NCI-H128 (cell line): ENCODE measurements around the gene TP53I13.
"Not testable (repeated sequence)": the region's sequence is repeated elsewhere in the genome, so short reads cannot be mapped to it uniquely, and the experiment has no call there.

Experiments
- DNase-seq: peaks from one replicate; lab custom pipeline; 2025; ENCODE audit not compliant: unreplicated experiment; lab: John Stamatoyannopoulos, UW

The TP53I13 gene, protein sequence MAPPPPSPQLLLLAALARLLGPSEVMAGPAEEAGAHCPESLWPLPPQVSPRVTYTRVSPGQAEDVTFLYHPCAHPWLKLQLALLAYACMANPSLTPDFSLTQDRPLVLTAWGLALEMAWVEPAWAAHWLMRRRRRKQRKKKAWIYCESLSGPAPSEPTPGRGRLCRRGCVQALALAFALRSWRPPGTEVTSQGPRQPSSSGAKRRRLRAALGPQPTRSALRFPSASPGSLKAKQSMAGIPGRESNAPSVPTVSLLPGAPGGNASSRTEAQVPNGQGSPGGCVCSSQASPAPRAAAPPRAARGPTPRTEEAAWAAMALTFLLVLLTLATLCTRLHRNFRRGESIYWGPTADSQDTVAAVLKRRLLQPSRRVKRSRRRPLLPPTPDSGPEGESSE

DNA sequence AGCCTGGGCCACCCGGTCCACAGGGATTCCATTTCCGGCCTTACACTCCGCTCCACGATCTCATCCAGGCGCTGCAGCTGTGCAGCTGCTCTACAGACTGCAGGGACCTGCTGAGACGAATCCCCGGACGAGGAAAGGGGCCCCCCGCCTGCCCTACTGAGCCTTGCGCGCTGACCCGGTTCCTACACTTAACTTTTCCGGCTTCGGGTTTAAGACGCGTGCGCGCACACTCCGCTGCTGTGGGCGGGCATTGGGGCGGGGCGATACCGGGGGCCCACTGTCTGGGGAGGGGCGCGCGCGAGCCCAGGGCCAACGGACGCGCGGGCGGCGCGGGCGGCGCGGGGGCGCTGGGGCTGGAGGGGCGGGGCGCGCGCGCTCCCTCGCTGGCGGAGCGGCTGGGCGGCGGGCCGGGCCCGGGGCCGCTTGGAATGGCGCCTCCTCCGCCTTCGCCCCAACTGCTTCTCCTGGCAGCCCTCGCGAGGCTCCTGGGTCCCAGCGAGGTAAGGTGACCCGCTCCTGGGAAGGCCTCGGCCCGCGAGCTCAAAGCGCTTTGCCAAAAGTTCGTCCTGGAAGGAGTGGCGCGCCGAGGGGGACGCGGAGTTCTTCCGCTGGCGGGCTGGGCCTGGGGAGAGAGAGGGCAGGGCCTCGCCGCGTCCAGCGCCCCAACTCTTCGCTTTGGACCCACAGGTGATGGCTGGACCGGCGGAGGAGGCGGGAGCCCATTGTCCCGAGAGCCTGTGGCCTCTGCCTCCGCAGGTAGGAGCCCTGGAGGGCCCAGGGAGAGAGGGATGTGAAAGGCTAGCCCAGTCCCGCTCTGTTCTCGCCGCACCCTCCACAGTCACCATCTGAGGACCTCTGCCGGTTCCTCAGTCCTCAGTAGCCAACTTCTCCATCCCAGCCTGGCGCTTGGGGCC, at the start of gene TP53I13:
Gene TP53I13 (plus strand): TSS at position 371 of the 914 bp plus-strand sequence. CDS start 58 bp downstream, at position 429.
- DNase-seq, result peak; percentile 44

DNA sequence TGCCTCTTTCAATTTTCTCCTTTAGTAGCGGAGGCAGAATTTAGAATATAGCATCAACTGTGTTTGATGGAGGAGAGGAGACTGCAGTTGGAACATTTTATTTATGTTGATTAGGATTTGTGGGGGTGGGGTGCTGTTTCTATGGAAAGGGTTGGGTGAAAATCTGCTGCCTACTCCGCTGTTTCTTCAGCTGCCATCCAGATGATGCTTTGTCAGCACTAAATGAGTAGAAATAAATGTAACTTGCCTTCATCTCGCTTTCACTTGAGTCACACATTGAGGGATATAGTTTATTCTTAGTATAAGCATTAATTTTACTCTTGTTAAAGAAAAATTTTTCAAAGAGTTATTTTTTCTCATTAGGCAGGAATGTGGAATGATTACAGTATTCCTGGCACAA, 43.8 kb upstream of the TP53I13 start:
- DNase-seq, result no peak

DNA sequence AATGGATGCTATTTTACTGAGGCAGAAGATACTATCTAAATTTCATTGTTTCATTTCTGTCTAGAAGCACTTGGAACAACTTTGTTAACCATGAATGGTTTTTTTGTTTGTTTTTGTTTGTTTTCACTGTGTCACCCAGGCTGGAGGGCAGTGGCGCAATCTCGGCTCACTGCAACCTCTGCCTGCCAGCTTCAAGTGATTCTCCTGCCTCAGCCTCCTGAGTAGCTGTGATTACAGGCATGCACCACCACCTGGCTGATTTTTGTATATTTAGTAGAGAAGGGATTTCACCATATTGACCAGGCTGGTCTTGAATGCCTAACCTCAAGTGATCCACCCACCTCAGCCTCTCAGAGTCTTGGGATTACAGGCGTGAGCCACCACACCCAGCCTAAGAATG, 42.2 kb upstream of the TP53I13 start:
- DNase-seq, result no peak

GRCh38 chr17:29533976-29534375, 34.5 kb upstream of the TP53I13 start:
- DNase-seq, result no peak

DNA sequence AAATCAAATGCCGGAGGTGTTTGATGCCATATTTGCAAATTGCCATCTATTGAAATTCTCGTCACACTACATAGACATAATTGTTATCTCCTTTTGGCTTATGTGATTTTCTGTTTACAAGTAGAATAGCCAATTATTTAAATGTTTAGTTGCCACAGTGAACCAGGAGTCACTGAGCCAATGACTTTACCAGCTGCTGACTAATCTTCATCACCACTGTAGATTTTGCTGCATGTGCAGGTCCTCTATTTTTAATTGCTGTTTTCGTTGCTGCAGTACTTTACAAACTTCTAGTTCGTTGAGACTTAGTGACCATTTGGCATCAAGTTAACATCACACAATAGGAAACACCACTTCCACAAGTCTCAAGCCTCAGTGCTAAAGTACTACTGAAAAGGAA, 24.4 kb upstream of the TP53I13 start:
- no peak for DNase-seq

DNA sequence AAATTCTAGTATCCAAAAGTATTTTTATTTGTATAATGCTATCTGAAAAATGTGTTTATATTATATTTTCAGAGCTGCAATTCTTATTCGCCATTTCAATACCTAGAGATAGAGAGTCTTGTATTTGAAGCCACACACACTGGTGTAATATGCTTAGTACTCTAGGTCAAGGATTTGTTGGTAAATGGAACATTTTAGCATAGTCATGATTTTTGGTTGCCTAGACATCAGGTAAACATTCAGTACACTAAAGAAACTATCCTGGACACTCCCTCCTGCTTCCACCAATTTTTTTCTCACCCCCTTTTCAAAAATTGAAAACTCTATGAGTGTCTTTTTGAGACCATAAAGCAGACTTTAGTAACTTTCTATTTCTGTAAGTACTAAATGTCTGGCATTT, 22.4 kb upstream of the TP53I13 start:
- no peak for DNase-seq

DNA sequence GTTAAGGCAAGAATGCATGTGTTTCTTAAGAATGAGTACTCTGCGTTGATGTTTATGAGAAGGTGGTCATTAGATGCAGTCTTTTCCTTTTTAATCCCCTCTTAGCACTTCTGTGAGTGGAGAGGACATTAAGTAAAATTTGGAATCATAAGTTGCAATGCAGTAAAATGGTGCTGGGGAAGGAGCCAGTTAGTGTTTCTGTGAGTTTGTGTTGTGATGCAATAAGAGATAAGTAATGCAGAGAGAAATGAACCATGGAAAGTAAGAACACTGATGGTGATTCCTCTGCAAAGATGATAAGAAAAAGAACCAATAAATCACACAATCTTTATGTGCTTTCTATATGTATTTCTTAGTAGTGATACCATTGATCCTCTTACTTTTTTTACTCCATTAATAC, 21.7 kb upstream of the TP53I13 start:
- no peak for DNase-seq

- DNase-seq, result no peak
Observed at GRCh38 chr17:29549177-29549923, 19.2 kb upstream of the TP53I13 start.

DNA sequence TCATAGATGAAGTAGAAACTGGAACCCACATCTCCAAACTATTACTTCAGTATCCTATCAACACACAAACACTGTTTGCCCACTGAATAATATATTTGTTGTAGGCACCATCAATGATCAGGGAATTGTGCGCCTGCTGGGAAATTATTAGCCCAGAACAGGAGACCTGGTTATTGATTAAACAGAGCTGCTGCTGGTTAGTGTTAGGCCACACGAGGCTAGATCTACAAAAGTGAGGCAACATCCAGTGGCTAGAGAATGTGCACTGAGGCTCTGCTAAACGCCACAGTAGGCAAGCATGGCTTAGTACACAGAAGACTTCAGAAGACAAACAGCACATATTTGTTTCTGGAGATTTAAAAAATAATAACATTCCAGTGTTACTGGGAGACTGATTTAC, 12.7 kb upstream of the TP53I13 start:
- DNase-seq, result no peak

- no peak for DNase-seq
Observed at GRCh38 chr17:29557085-29557738, 11.3 kb upstream of the TP53I13 start.

DNA sequence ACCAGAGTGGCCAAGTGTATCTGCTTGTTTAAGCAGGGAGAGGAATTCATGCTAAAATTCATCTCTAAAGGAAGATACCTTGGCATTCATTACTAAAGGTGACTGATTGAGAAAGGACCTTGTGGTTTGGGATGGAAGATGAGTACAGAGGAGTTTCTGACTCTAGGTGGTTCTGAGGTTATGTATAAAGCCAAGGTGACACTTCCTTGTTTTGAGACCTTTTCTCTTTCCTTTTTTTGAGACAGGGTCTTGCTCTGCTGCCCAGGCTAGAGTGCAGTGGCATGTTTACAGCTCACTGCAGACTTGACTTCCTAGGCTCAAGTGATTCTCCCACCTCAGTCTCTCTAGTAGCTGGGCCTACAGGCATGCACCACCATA, 10.8 kb upstream of the TP53I13 start:
- DNase-seq, result no peak

DNA sequence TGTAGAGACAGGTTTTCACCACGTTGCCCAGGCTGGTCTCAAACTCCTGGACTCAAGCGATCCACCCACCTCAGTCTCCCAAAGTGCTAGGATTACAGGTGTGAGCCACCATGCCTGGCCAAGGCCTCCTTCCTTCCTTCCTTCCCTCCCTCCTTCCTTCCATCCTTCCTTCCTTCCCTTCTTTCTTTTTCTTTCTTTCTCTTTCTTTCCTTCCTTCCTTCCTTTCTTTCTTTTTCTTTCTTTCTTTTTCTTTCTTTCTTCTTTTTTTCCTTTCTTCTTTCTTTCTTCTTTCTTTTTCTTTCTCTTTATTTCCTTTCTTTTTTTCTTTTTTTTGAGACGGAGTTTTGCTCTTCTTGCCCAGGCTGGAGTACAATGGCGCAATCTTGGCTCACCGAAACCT, 10.4 kb upstream of the TP53I13 start:
- DNase-seq, result not testable (repeated sequence)

GRCh38 chr17:29559640-29560039, 8.9 kb upstream of the TP53I13 start:
- DNase-seq, result no peak

- DNase-seq, result no peak
Observed at GRCh38 chr17:29560316-29560715, 8.2 kb upstream of the TP53I13 start.

DNA sequence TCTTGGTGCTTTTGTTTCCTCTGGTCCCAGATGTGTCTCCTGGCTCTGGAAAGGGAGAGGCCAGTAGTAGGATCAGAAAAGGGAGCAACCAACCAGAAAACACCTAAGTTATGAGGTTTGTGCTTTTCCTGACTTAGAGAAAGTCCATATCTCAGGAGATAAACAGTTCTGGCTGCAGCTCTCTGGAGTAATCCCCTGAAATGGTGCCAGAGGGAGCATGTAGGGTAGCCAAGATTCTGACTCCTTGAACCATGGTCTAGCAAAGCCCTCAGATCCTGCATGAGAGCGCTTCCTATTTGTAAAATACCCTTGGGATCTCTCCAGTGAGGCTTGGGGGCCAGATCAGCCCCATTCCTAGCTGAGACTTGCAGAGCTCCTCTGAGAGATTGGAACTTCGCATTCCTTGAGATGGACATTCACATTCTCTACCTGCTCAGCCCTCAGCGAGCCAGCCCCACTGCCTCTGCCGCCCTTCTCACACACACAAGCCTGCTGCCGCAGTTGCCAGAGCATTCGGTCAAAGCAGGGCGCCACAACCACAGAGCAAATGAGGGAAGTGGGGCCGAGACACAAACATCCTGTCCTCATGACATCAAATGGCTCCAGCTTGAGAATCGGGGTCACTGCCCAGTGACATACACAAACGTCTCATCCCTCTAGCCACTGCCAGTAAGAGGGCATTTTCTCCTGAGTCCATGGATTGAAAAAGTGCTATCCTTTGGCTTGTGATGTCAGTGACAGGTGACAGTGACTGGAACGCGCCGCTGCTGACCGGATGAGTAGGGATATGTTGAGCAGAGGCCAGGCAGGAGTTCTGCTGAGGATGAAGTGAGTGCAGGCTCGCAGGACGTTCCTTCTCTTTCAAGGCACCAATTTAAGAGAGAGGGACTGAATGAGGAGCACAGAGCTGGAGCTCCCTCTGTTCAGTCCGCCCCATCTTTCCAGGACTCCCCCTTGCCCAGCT, 6.7 kb upstream of the TP53I13 start:
- DNase-seq, result no peak

GRCh38 chr17:29562615-29563014, 5.9 kb upstream of the TP53I13 start:
- no peak for DNase-seq

- DNase-seq, result no peak
Observed at GRCh38 chr17:29563816-29564215, 4.7 kb upstream of the TP53I13 start.

DNA sequence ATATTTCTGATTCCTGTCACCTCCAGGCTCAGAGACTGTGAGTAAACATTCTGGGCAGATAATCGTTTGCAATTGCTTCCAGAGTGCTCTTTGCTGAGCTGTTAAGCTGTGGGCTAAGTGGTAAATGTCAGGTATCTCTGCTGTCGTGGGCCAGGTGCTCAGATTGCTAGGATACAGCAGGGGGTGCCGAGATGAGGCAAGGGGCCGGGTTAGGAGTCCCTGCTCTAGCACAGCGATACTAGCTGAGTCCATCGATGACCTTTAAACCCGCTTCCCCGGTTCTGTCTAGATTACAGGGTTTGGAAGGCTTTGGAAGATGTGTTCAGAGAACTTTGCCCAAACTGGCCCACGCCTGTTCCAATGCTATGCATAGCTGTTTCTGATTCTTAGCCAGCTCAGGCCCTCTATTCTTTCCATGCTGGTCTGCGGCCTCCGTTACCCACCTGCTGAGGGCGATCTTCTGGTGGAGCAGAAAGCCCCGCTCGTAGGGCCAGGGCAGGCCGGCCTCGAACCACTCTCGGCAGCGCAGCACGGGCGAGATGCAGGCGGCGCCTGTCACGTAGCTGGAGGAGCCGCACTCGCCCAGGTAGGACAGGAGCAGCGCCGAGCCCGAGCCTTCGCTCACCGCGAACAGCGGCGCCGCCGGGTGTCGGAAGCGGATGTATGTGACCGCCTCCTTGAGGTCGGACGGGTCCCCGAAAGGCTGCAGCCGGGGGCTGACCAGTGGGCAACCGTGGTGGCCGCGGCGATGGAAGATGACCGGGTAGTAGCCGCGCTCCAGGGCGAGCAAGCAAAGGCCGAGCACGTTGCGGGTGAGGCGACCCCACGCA, 2.6 kb upstream of the TP53I13 start:
- peak; percentile 33 for DNase-seq
